Activated CD4-positive, alpha-beta memory T cell treated with anti-CD3 and anti-CD28 coated beads for 36 hours (primary cell): ENCODE results near the gene CHD5. TPM values are rescaled to one million over a fixed set of nuclear protein-coding genes. Genes with fewer than 3 reads are reported as not detected.
"Not testable (repeated sequence)": the region's sequence is repeated elsewhere in the genome, so short reads cannot be mapped to it uniquely, and the experiment has no call there.

Experiments
- CTCF ChIA-PET: fragments of 350-600 bp; sonication (Branson Sonifier 250); formaldehyde crosslinking; loops from one replicate; lab custom pipeline; 2021; ENCODE audit warnings: antibody characterized with exemption, inconsistent platforms; lab: Charles Lee
- POLR2A ChIA-PET: fragments of 350-600 bp; sonication (Branson Sonifier 250); formaldehyde crosslinking; loops from one replicate; lab custom pipeline; 2021; ENCODE audit warnings: antibody characterized with exemption; lab: Charles Lee
- DNase-seq: peaks from one replicate; pipeline ENCODE4 v3.0.0-alpha.2; 2020
- H3K27ac Mint-ChIP-seq: one replicate; pipeline ENCODE4 v1.8.0; 2021; ENCODE audit warnings: mixed read lengths
- H3K27me3 Mint-ChIP-seq: one replicate; pipeline ENCODE4 v1.8.0; 2021; ENCODE audit warnings: mixed read lengths
- H3K36me3 Mint-ChIP-seq: one replicate; pipeline ENCODE4 v1.8.0; 2021; ENCODE audit warnings: mixed read lengths
- H3K4me1 Mint-ChIP-seq: one replicate; pipeline ENCODE4 v1.8.0; 2021; ENCODE audit warnings: low read depth, mixed read lengths
- H3K4me3 Mint-ChIP-seq: one replicate; pipeline ENCODE4 v1.8.0; 2021; ENCODE audit warnings: mild to moderate bottlenecking, mixed read lengths
- H3K9me3 Mint-ChIP-seq: one replicate; pipeline ENCODE4 v1.8.0; 2021; ENCODE audit warnings: mixed read lengths
- intact Hi-C: fragments of 100-400 bp; cut with micrococcal nuclease; formaldehyde crosslinking; loops from one replicate; pipeline ENCODE4 v1.15.1; 2023
- total RNA-seq, 2 experiments: library from RNA; stranded (reverse); gene quantifications; one replicate each; pipeline ENCODE4 v1.2.3, GENCODE V29; 2021

The CHD5 gene
- under 1 TPM; 0.38 to 0.51 TPM for total RNA-seq

GRCh38 chr1:6180268-6180706 is at the start of gene CHD5:
Gene CHD5 (minus strand): TSS chr1:6180321. CDS start chr1:6180023, 298 bp downstream.
- Mint-ChIP-seq H3K4me1 (peaks cover 31% of the 10 kb centered on the region), H3K27ac (no peak within 1 kb of the TSS), H3K9me3 (no peaks in the 10 kb centered on the region), H3K36me3 (peaks cover 8% of the 10 kb centered on the region), H3K4me3 (no peak within 1 kb of the TSS), H3K27me3 (peaks cover 43% of the 10 kb centered on the region)
- intact Hi-C loops, result loop anchor here (2.0 kb wide), 1 partner anchor 19 kb away; the partner anchor contains the start of gene RPL22
- DNase-seq, result no peak
- CTCF ChIA-PET, result no interaction called here
- POLR2A ChIA-PET, result no interaction called here

- peaks cover 30% of the 10 kb centered on the region for H3K36me3 Mint-ChIP-seq
- no peak for DNase-seq
- no peak overlapping the region for H3K4me3 Mint-ChIP-seq
- no peak overlapping the region for H3K27ac Mint-ChIP-seq
- intact Hi-C loops, result no loop called here
- H3K27me3 Mint-ChIP-seq, result no peaks in the 10 kb centered on the region
- no peaks in the 10 kb centered on the region for H3K9me3 Mint-ChIP-seq
- POLR2A ChIA-PET, result interaction anchor here (0.8 to 1.1 kb wide), 3 partner anchors 10 to 24 kb away, joined by 3 to 4 read pairs (median 3); no protein-coding TSS in a partner anchor
- CTCF ChIA-PET, result interaction anchor here (0.7 kb wide), 1 partner anchor 117 kb away, joined by 3 read pairs; no protein-coding TSS in a partner anchor
- H3K4me1 Mint-ChIP-seq, result no peaks in the 10 kb centered on the region
Measured at GRCh38 chr1:6225651-6226050, 45.5 kb upstream of the CHD5 start.

GRCh38 chr1:6224718-6225117 is 44.6 kb upstream of the CHD5 start:
- ChIA-PET CTCF (no interaction called here), POLR2A (no interaction called here)
- intact Hi-C loops, result no loop called here
- H3K4me3 Mint-ChIP-seq, result no peak overlapping the region
- no peaks in the 10 kb centered on the region for H3K4me1 Mint-ChIP-seq
- H3K9me3 Mint-ChIP-seq, result no peaks in the 10 kb centered on the region
- H3K27ac Mint-ChIP-seq, result no peak overlapping the region
- no peak for DNase-seq
- H3K27me3 Mint-ChIP-seq, result no peaks in the 10 kb centered on the region
- H3K36me3 Mint-ChIP-seq, result peaks cover 33% of the 10 kb centered on the region

GRCh38 chr1:6223617-6224016 is 43.5 kb upstream of the CHD5 start:
- ChIA-PET POLR2A (no interaction called here), CTCF (no interaction called here)
- intact Hi-C loops, result no loop called here
- Mint-ChIP-seq H3K27me3 (no peaks in the 10 kb centered on the region), H3K27ac (no peak overlapping the region), H3K36me3 (peaks cover 33% of the 10 kb centered on the region), H3K4me1 (no peaks in the 10 kb centered on the region), H3K9me3 (no peaks in the 10 kb centered on the region), H3K4me3 (no peak overlapping the region)
- DNase-seq, result no peak

GRCh38 chr1:6222636-6223035 is 42.5 kb upstream of the CHD5 start:
- DNase-seq, result no peak
- Mint-ChIP-seq H3K27ac (no peak overlapping the region), H3K4me1 (no peaks in the 10 kb centered on the region), H3K27me3 (no peaks in the 10 kb centered on the region), H3K9me3 (no peaks in the 10 kb centered on the region), H3K36me3 (peaks cover 33% of the 10 kb centered on the region), H3K4me3 (no peak overlapping the region)
- ChIA-PET POLR2A (no interaction called here), CTCF (interaction anchor here (2.0 kb wide), 1 partner anchor 14 kb away, joined by 5 read pairs; no protein-coding TSS in a partner anchor)
- intact Hi-C loops, result no loop called here

GRCh38 chr1:6221210-6221784 is 41.2 kb upstream of the CHD5 start:
- DNase-seq, result no peak
- intact Hi-C loops, result no loop called here
- Mint-ChIP-seq H3K4me3 (no peak overlapping the region), H3K27me3 (no peaks in the 10 kb centered on the region), H3K4me1 (no peaks in the 10 kb centered on the region), H3K9me3 (no peaks in the 10 kb centered on the region), H3K27ac (no peak overlapping the region), H3K36me3 (peaks cover 25% of the 10 kb centered on the region)
- ChIA-PET CTCF (interaction anchor here (1.1 to 2.0 kb wide), 2 partner anchors 13 to 202 kb away, joined by 3 to 5 read pairs; no protein-coding TSS in a partner anchor), POLR2A (no interaction called here)

- ChIA-PET CTCF (interaction anchor here (0.8 to 1.1 kb wide), 2 partner anchors 16 to 203 kb away, joined by 3 read pairs; no protein-coding TSS in a partner anchor), POLR2A (no interaction called here)
- Mint-ChIP-seq H3K36me3 (peaks cover 20% of the 10 kb centered on the region), H3K4me3 (no peak overlapping the region), H3K27me3 (no peaks in the 10 kb centered on the region), H3K4me1 (no peaks in the 10 kb centered on the region), H3K27ac (no peak overlapping the region), H3K9me3 (no peaks in the 10 kb centered on the region)
- no peak for DNase-seq
- intact Hi-C loops, result no loop called here
Measured at GRCh38 chr1:6220236-6220635, 40.1 kb upstream of the CHD5 start.

- H3K36me3 Mint-ChIP-seq, result peaks cover 20% of the 10 kb centered on the region
- DNase-seq, intact Hi-C loops, H3K4me1 Mint-ChIP-seq, CTCF ChIA-PET, H3K27ac Mint-ChIP-seq, H3K27me3 Mint-ChIP-seq, POLR2A ChIA-PET, H3K9me3 Mint-ChIP-seq, H3K4me3 Mint-ChIP-seq: not testable (repeated sequence)
Measured at GRCh38 chr1:6219641-6220040, 39.5 kb upstream of the CHD5 start.

- Mint-ChIP-seq H3K4me1 (no peaks in the 10 kb centered on the region), H3K27me3 (no peaks in the 10 kb centered on the region), H3K4me3 (no peak overlapping the region), H3K36me3 (peaks cover 16% of the 10 kb centered on the region), H3K9me3 (no peaks in the 10 kb centered on the region), H3K27ac (no peak overlapping the region)
- DNase-seq, result no peak
- intact Hi-C loops, result no loop called here
- ChIA-PET CTCF (interaction anchor here (1.2 kb wide), 1 partner anchor 28 kb away, joined by 3 read pairs; no protein-coding TSS in a partner anchor), POLR2A (interaction anchor here (0.9 to 1.0 kb wide), 2 partner anchors 13 to 17 kb away, joined by 3 to 4 read pairs; partner anchors contain the start of gene ICMT)
Measured at GRCh38 chr1:6218375-6219164, 38.4 kb upstream of the CHD5 start.

- ChIA-PET CTCF (interaction anchor here (1.1 to 1.2 kb wide), 2 partner anchors 13 to 33 kb away, joined by 3 to 4 read pairs; partner anchors contain the start of gene RPL22), POLR2A (interaction anchor here (1.2 kb wide), 1 partner anchor 13 kb away, joined by 3 read pairs; no protein-coding TSS in a partner anchor)
- Mint-ChIP-seq H3K9me3 (no peaks in the 10 kb centered on the region), H3K4me1 (peaks cover 5% of the 10 kb centered on the region), H3K27me3 (peaks cover 10% of the 10 kb centered on the region), H3K4me3 (no peak overlapping the region), H3K36me3 (peaks cover 7% of the 10 kb centered on the region), H3K27ac (no peak overlapping the region)
- intact Hi-C loops, result no loop called here
- DNase-seq, result no peak
Measured at GRCh38 chr1:6212193-6212959, 32.3 kb upstream of the CHD5 start.

- no peak for DNase-seq
- ChIA-PET POLR2A (no interaction called here), CTCF (interaction anchor here (1.1 kb wide), 1 partner anchor 12 kb away, joined by 3 read pairs; the partner anchor contains the start of gene RPL22)
- intact Hi-C loops, result no loop called here
- Mint-ChIP-seq H3K4me1 (peaks cover 8% of the 10 kb centered on the region), H3K4me3 (no peak overlapping the region), H3K9me3 (no peaks in the 10 kb centered on the region), H3K27ac (no peak overlapping the region), H3K36me3 (peaks cover 7% of the 10 kb centered on the region), H3K27me3 (peaks cover 13% of the 10 kb centered on the region)
Measured at GRCh38 chr1:6211731-6212130, 31.6 kb upstream of the CHD5 start.
